NB4 (cell line): ENCODE data around the gene DCC.

ENCODE experiments used
- DNase-seq: peaks from one replicate; pipeline ENCODE4 v3.0.0; 2010; ENCODE audit warnings: low read depth
- H3K4me3 ChIP-seq: one replicate; pipeline ENCODE4 v1.5.1; 2011; ENCODE audit warnings: mild to moderate bottlenecking, low read depth, low read length, moderate library complexity
- CTCF ChIP-seq: IDR thresholded peaks from one replicate; pipeline ENCODE4 v1.5.1; 2012; ENCODE audit warnings: low read depth, low read length
- MAX ChIP-seq: IDR thresholded peaks from 2 replicates; pipeline ENCODE4 v1.6.1; 2011; ENCODE audit warnings: low read depth, low read length
- MYC ChIP-seq: IDR thresholded peaks from 2 replicates; pipeline ENCODE4 v1.6.1; 2011; ENCODE audit warnings: low read depth, low read length
- POLR2A ChIP-seq: IDR thresholded peaks from 2 replicates; pipeline ENCODE4 v1.6.1; 2011; ENCODE audit warnings: mild to moderate bottlenecking; ENCODE audit not compliant: insufficient read length; ENCODE audit errors: extremely low read depth

DCC gene

GRCh38 chr18:52531836-52532235, 191.8 kb downstream of the DCC start:
- H3K4me3 ChIP-seq: no peak overlapping the region
- DNase-seq: no peak
- TF ChIP-seq POLR2A: no peak
- no peak for TF ChIP-seq MYC
- TF ChIP-seq CTCF: no peak
- no peak for TF ChIP-seq MAX

GRCh38 chr18:52536039-52536438, 196.0 kb downstream of the DCC start:
- peak; percentile 41 for DNase-seq
- no peak overlapping the region for H3K4me3 ChIP-seq
- no peak for TF ChIP-seq CTCF
- TF ChIP-seq MAX: 0 out of 2 replicates have a peak, but pooled peaks have one; percentile 22

GRCh38 chr18:52537261-52537660, 197.3 kb downstream of the DCC start:
- no peak overlapping the region for H3K4me3 ChIP-seq

GRCh38 chr18:52541056-52541455, 201.1 kb downstream of the DCC start:
- DNase-seq: no peak
- no peak overlapping the region for H3K4me3 ChIP-seq
- no peak for TF ChIP-seq MYC
- TF ChIP-seq CTCF: no peak
- TF ChIP-seq MAX: no peak
- no peak for TF ChIP-seq POLR2A

More at GRCh38 chr18:52537261-52537660, 197.3 kb downstream of the DCC start:
- no peak for TF ChIP-seq MAX
- TF ChIP-seq POLR2A: no peak
- no peak for TF ChIP-seq CTCF
- no peak for TF ChIP-seq MYC
- DNase-seq: no peak

- DNase-seq: no peak
- no peak overlapping the region for H3K4me3 ChIP-seq
- TF ChIP-seq MAX (no peak), POLR2A (no peak), CTCF (no peak), MYC (no peak)
Observed at GRCh38 chr18:52544086-52544485, 204.1 kb downstream of the DCC start.
